Iris pigment epithelial cell (primary cell): ENCODE measurements around the gene SRBD1.
A peak's percentile ranks its signal among the peaks of the same experiment; 100 is the strongest.

Source experiments
- DNase-seq: peaks from one replicate; pipeline ENCODE4 v3.0.0-alpha.2; 2011; ENCODE audit warnings: low read depth

The SRBD1 gene, protein sequence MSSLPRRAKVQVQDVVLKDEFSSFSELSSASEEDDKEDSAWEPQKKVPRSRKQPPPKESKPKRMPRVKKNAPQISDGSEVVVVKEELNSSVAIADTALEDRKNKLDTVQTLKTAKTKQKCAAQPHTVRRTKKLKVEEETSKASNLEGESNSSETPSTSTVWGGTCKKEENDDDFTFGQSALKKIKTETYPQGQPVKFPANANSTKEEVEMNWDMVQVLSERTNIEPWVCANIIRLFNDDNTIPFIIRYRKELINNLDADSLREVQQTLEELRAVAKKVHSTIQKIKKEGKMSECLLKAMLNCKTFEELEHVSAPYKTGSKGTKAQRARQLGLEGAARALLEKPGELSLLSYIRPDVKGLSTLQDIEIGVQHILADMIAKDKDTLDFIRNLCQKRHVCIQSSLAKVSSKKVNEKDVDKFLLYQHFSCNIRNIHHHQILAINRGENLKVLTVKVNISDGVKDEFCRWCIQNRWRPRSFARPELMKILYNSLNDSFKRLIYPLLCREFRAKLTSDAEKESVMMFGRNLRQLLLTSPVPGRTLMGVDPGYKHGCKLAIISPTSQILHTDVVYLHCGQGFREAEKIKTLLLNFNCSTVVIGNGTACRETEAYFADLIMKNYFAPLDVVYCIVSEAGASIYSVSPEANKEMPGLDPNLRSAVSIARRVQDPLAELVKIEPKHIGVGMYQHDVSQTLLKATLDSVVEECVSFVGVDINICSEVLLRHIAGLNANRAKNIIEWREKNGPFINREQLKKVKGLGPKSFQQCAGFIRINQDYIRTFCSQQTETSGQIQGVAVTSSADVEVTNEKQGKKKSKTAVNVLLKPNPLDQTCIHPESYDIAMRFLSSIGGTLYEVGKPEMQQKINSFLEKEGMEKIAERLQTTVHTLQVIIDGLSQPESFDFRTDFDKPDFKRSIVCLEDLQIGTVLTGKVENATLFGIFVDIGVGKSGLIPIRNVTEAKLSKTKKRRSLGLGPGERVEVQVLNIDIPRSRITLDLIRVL

DNA sequence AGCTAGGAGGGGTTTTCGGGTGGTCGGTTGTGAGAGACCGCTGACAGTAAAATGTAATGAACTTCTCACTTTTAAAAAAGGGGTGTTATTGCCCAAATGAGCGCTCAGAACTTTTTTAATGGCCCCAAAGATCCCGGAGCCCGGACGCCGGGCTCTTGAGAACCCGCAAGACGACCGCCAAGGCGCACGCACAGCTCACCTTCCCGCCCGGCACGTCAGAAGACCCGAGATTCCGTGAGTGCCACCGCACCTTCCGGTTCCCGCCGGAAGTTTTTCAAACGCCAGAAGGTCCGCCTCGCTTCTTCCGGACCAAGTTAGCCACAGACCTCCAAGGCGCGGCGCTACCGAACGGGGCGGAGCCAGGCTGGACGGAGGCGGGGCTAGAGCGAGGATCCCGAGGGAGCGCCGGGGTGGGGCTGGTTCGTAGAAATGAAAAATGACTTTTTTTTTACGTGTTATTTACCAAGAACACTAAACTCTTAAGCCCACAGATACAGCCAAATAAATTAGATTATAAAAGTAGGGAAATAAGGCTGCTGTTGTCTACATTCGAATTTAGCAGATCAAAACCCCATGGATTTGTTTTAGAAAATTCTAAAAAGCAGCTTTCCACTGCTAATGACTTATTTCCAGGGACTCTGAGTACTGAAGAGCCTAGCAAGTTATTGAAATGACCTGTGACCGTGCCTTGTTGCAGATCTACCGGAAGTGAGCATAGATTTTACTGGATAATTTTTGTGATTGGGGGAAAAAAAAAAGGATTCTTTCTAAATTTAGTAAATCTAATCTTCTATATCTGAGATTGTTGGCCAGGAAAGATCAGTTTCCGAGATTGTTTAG lies at the start of gene SRBD1:
SRBD1 (minus strand) TSS at position 248 of the 840 bp plus-strand sequence. CDS start 5,826 bp downstream, outside the sequence.
- peak; percentile 93 for DNase-seq

DNA sequence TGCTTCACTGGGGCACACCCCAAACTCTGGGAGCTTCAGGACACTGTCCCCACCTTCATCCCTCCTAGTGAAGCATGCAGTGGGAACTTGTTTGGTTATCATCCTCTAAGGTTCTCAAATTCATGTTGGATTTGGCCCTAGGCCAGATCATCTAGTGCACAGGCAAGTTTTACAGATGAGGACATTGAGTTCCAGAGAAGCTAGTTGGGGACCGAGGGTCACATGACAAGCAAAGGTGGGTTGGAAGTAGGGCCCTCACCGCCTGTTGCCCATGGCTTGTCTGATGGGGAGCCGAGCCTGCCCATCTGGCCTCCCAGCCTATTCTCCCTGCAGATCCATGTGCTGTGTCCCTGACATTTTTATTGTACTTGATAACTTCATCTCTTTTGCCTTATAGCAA lies 43.2 kb upstream of the SRBD1 start:
- no peak for DNase-seq

DNA sequence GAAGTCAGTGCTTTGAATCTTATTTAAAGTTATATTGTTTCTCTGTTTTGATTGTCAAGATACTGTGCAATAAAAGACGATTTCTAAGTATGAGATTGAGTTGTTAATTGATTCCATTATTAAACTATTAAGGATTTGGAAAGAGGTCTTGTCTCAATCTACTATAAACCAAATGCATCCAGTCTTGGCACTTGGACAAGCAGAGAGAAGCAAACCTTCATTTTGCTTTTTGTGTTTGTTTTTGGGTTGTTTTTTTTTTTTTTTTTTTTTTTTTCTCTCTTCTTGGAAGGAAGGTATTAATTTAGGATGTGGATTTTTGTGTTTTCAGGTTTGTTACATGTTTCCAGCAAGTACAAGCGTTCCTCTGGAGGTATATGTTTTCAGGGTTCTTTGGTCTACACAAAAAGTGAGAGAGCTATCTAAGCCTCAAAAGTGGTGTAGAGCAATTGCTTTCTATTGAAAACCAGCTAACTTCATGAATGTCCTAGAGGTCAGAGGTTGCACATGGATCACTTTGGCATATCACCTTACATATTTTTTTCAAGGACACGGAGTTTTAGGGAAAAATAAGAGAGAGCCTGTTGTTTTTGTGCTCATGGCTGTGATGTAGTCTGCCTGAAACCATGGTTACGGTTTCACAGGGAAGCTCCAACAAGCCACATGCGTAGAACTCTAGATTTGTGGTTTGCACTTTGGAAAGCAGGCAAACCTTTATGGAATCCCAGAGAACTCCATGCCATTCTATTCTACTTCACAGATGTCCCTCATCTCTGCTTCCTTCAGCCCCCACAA lies 42.3 kb upstream of the SRBD1 start:
- DNase-seq, result no peak

DNA sequence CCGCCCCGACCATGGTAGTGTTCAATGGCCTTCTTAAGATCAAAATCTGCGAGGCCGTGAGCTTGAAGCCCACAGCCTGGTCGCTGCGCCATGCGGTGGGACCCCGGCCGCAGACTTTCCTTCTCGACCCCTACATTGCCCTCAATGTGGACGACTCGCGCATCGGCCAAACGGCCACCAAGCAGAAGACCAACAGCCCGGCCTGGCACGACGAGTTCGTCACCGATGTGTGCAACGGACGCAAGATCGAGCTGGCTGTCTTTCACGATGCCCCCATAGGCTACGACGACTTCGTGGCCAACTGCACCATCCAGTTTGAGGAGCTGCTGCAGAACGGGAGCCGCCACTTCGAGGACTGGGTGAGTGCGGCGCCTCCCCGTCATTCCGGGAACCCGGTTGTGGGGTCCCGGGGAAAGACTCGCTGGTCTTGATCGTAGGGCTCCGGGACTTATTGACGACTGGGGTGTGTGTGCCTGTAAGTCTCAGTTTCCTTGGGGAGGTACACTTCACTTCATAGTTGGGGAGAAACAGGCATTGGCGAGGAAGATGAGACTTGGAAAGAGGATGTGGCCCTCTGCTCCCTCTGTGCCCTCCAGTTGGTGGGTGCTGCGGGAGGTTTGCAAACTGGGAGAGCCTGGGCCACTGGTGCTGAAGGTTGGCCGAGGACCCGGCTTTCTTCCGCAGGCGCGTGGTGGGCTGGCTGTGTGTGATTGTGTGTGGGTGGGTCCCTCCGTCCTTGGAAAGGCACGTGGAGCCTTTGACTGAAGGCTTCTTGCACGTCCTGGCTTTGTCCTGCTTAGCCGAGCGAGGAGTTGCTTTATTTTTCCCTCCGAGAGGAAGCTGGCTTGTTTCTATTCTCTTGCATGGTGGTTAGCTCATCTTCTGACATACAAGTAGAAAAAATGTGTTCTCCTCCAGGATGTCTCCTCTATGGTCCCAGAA lies 41.3 kb upstream of the SRBD1 start:
- DNase-seq, result peak; percentile 45

DNA sequence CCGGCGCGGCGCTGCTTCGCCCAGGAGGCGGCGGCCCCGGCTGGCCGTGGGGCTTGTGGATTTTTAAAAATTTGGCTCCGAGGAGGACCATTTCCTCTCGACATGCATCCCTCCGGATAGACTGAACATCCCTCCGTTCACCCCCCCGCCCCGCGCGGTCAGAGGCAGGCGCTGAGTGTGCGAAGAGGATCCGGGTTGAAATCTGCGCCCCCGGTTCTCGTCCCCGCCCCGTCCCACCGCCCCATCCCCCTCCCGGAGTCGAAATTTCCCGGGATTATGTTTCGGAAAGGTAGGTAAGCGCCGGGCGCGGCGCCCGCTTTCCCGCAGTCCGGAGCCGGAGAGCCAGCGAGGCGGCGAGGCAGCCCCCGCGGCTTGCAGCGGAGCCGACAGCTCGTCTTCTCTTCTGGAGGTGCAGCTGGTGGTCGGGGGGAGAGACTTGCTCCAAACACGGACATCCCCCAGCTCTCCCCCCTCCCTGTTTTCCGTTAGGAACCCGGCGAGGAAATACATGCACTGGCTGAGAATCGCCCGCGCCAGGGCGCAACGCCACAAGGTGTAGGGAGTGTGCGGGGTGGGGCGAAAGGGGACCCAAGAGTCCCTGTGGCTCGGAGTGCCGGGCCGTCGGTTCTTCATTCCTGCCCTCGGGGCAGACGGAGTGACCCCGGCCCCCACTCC lies 40.5 kb upstream of the SRBD1 start, which contains the start of gene PRKCE:
PRKCE (plus strand) TSS at position 261 of the 675 bp plus-strand sequence.
- peak; percentile 22 for DNase-seq

DNA sequence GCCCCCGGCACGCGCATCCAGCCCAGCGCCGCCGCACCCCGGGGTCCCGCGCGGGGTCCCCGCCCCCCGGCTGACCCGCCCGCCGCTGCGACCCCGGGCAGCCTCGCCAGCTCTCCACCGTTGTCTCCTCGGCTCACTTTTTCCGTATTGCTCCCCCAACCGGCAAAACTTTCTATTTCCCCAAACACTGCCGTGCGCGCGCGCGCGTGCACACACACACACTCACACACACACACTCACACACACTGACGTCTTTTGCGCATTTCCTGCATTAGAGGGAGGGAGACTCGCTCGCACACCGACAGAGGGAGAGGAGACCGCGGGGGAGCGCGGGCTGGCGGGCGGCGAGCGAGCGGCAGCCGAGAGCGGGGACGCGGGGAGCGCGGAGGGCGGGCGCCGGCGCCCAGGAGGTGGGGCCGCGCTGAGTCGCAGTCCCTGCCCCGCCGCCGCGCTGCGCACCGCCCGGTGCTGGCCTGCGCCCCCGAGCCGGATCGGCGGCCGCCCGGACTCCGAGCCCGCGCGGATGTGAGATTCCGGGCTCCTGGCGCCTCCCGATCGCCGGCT lies 39.9 kb upstream of the SRBD1 start:
- peak; percentile 98 for DNase-seq

DNA sequence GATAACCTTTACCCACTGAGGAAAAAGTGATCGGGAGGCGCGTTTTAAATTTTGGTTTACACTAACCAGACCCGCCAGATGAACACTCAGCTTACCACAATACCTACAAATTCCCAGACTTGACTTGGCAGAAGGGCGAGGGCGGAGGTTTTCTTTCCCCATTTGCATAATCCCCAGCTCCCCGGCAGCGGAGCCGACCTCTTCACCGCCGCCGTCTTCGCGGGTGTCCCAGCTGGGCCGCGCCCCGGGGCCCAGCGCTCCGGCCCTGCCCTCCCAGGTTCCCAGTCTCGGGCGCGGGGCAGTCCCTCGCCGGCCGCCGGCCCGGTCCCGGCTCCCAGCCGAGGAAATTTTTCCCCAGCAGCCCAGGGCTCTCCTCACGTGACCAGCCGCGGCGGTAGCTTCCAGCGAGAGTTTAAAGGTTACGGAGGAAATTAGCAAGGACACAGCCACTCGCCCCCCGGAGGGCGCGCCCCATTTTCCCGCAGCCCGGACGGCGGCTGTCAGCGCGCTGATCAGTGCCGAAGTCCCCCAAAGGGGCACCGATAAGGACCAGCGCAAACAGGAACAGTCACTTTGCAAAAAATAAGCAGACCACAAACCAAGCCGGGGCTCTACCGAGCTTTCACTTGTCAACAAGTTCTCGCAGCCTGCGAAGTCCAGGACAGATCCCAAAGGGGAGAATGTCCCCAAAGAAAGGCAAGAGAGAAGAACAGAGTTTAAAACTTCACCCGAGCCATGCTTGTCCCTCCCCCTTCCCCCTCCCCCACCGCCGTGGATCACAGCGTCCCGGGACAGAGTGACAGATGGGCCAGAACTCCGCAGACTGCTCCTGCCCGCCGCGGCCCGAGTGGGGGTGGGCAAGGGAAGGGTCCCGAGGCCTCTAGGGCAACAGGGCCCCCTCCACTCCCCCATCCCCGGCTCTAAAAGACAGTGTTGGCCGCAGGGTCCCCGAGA lies 39.1 kb upstream of the SRBD1 start:
- DNase-seq, result peak; percentile 44

DNA sequence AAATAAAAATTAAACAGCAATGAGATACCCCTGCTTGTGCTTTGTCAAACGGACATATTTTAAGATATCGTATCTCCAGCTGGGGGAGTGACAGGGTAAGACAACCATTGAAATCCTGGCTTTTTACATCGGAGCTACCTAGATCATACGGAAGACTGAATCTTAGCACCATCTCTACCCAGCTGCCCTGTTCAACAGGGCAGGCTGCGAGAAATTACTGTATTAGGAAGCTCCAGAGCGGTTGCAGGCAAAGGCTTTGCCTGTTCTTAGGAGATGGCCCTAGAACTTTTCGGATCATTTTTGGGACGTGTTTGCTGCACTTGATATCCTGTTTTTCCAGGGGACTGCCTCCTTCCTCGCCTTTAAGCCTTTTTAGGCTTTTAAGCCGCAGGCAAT lies 38.4 kb upstream of the SRBD1 start:
- peak; percentile 34 for DNase-seq

DNA sequence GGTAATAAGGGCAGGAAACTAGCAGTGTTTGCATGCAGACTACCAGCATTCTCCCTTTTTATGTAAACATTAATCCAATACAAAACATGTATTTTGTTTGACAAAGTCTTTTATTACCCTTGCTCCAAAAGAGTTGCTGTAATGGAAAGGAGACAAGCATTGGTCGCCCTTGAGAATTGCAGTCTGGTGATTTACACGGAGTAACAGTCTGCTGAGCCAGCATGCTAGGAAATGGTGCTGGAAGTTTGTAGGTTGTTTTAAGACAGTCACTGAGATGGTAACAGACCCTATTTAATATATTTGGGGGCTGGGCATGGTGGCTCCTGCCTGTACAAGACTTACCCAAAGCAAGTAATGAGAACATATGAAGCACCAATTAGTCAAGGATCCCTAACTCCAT lies 37.6 kb upstream of the SRBD1 start:
- no peak for DNase-seq

DNA sequence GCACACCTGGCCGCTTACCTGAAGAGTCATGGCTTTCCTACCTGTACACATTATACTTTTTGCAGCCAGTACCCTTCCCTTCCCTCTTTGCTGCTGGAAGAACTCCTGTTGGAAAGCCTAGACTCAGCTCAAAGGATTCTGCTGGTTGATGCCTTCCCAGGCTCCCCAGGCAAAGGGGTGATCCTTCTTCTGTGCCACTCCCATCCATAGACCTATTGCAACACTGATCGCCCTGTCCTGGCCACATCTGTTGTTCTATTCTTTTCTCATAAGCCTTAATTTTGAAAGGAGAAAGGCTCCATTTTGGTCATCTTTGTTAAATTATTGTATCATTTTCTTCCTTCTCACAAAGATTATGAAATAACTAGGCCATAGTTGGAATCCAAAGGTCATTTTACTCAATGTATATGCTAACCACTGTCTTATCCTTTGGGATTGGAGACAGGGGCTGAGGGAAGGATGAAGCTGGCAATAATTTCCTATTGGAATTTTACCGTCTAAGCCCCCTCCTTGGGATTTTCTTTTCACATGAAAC lies 37.0 kb upstream of the SRBD1 start:
- no peak for DNase-seq

DNA sequence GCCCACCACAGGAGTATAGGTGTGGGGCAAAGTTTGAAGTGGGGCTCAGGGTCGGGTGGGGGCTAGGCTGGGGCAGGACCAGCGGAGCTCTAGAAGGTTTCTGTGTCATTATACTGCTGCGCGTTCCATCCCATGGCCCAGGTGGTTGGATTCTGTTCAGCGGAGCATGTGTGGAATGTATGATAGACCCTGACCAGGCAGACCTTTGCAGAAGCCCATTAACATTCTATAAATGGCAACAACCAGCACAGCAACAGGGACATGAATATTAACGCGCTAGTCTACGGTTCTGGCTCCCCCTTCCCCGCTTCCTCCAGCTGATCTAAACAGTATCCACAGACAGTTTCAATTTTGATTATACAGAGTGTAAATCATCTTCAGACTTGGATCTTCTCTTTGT lies 36.3 kb upstream of the SRBD1 start:
- DNase-seq, result no peak

DNA sequence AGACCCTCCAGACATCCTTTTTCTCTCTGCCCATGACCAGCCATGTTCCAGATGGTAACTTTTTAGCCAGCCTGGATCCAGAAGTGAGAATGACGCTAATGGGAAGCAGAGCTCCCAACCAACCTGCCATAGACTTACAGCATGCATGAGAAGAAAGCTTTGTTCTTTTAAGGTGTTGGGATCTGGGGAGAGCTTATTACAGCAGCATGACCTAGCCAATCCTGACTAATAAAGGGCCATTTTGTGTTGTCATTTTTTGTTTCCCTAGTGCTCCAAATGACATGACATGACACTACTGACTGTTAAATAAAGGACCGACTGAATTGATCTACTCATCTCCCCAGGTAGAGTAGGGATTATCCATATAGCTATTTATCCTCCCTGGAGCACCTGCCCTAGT lies 35.2 kb upstream of the SRBD1 start:
- no peak for DNase-seq

DNA sequence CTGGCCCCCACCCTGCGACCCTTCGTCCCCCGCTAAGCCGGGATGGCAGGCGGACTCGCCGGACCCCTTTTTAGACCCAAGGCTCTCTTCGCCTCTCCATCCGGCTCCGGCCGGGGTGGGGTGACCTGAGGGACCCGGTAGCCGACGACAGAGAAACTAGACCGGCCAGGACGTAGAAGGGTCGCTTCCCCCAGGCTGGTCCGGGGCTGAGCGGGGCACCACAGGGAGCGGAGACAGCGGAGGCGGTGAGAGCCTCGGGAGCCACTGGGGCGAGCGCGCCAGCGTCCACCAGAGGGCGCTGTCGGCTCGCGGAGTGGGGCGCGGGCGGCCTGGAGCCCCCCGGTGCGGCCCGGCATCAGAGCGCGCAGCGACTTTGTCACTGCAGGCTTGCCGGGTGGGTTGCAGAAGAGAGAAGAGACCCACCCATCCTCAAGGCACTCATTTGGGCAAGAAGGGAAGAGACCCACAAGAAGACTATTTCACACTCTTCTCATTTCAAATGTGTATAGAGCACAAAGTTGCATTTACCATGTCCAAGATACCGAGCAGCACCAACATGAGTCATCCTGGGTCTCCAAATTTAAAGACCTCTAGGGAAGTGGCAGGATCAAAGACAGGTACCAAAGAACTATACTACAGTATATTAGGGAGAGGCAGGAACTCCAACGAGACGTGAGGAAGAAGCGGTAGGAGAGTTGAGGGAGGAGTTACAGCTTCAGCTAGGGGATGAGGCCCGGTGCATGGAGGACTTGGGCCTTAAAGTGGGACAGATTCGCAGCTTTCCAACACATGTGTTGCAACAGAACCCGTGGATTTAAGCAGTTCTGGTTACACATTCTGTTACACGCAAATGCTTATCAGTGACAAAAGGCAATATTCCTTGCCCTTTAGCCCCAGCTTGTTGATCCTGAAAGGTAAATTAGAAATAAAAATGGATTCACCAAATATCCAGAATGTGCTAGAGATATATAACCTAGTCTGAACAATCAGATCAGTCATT lies 32.8 kb upstream of the SRBD1 start:
- peak; percentile 38 for DNase-seq

DNA sequence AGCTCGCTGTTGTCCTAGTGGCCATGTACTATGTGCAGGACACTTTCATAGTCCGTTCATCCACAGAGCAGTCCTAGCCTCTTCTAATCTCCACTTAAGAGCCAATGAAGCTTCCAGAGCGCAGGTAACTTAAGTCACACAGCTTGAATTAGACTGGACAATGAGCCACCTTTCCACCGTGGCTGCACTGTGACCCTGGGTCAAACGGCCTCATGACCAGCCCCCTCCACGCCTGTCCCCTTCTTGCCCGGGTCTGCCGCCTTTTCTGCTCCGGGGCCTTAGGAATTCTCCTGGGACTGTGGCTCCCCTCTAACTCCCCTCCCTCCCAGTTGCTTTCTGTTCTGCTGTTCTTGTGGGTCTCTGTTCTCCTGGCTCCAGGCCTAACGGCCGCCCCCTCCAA lies 32.0 kb upstream of the SRBD1 start:
- DNase-seq, result no peak

DNA sequence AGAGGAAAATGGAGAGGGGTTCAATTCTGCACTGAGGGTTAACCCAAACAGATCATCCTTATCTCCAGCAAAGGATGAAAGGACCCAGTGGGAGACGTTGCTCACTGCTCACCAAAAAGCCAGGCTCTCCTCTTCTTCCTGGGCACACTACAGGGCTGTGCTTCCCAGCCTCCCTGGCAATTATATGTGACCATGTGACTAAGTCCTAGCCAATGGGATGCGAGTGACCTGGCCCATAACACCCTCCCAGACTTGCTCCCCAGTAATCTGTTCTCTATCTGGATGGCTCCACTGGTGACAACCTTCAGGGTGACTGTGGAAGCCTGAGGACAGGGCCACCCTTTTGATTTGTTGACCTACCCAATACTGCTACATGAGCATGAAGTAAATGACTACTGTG lies 29.5 kb upstream of the SRBD1 start:
- no peak for DNase-seq

DNA sequence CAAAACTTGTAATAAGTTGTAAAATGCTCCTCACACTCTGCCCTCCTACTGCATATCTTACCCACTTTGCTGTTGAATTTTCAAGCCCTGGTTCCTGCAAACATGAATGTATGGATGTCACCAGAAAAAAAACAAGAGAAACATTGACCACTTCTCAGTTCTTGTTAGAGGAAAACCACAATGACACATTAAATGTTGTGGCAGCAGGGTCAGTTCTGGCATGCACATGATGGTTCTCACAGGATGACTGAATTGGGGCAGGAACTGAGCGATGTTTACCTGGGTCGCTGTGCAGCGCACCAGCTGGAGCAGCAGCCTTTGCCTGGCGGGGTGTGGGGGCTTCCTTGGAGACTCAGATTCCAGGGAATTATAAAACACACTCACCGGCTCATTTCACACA lies 26.4 kb upstream of the SRBD1 start:
- DNase-seq, result peak; percentile 73
